ELR (cell line): Measurements from ENCODE around the gene RBM17.
A peak's percentile ranks its signal among the peaks of the same experiment; 100 is the strongest.
"Not testable (repeated sequence)": the region's sequence is repeated elsewhere in the genome, so short reads cannot be mapped to it uniquely, and the experiment has no call there.

Source experiments
- DNase-seq: peaks from one replicate; pipeline ENCODE4 v3.0.0-alpha.2; 2015; ENCODE audit warnings: low read depth

The RBM17 gene

GRCh38 chr10:6161921-6162320, 73.1 kb downstream of the RBM17 start:
- DNase-seq, result no peak

- DNase-seq, result no peak
Measured at GRCh38 chr10:6162589-6163356, 73.9 kb downstream of the RBM17 start.

- DNase-seq, result peak; percentile 88
Measured at GRCh38 chr10:6163364-6164270, 74.8 kb downstream of the RBM17 start.

GRCh38 chr10:6164271-6165095, 75.6 kb downstream of the RBM17 start:
- DNase-seq, result no peak

- DNase-seq, result no peak
Measured at GRCh38 chr10:6165221-6165725, 76.4 kb downstream of the RBM17 start.

GRCh38 chr10:6165933-6166332, 77.1 kb downstream of the RBM17 start:
- not testable (repeated sequence) for DNase-seq
